Left lung (tissue), 10 donors: ENCODE results near the gene HK1. TPM values are rescaled to one million over a fixed set of nuclear protein-coding genes. Genes with fewer than 3 reads are reported as not detected.

Source experiments
- ATAC-seq: fragments of 200-7000 bp; cut with Tn5 transposase; one replicate; pipeline ENCODE4 v1.9.1; 2020; ENCODE audit warnings: moderate library complexity
- DNase-seq, 4 donors: peaks; one replicate each; pipeline ENCODE4 v3.0.0-alpha.2; 2013 to 2020
- H3K27ac ChIP-seq, 2 donors: fragments of 200-600 bp; sonication (generic) in 1 of 2; one replicate each; pipeline versions ENCODE4 v1.5.0 to v1.8.0; 2020 to 2021
- H3K27me3 ChIP-seq, 2 donors: fragments of 200-600 bp; sonication (generic) in 1 of 2; one replicate each; pipeline versions ENCODE4 v1.5.0 to v1.8.0; 2020 to 2021
- H3K36me3 ChIP-seq, 2 donors: fragments of 200-600 bp; sonication (generic) in 1 of 2; one replicate each; pipeline versions ENCODE4 v1.5.0 to v1.8.0; 2020 to 2021
- H3K4me1 ChIP-seq, 2 donors: fragments of 200-600 bp; one replicate each; pipeline ENCODE4 v1.8.0; 2021
- H3K4me3 ChIP-seq, 2 donors: fragments of 200-600 bp; sonication (generic) in 1 of 2; one replicate each; pipeline versions ENCODE4 v1.5.0 to v1.8.0; 2020 to 2021; ENCODE audit warnings: mild to moderate bottlenecking in 1 of 2
- H3K9me3 ChIP-seq, 2 donors: fragments of 200-600 bp; sonication (generic) in 1 of 2; one replicate each; pipeline versions ENCODE4 v1.5.0 to v1.8.0; 2020 to 2021
- CTCF ChIP-seq, 2 donors: fragments of 200-600 bp; sonication (generic) in 1 of 2; IDR thresholded peaks; one replicate each; pipeline versions ENCODE4 v1.5.0 to v1.8.0; 2021; ENCODE audit warnings: antibody characterized with exemption in 2 of 2
- intact Hi-C, 2 donors: fragments of 100-400 bp; cut with DNase I; formaldehyde crosslinking; loops; one replicate each; pipeline versions ENCODE4 v1.11.2 to v1.14.2; 2022
- polyA plus RNA-seq, 6 donors: library from polyadenylated mRNA; unstranded; fragments of 120-200 nt; gene quantifications; one replicate each; pipeline ENCODE4 v1.2.1, GENCODE V29; 2013; ENCODE audit not compliant: insufficient read length in 6 of 6
- total RNA-seq, 2 donors: library from RNA; stranded (reverse); fragmentation: NEBNext Ultra II Directional; extraction: Animal tissue kit (Norgen Biotek cat#: 25700); gene quantifications; one replicate each; pipeline ENCODE4 v1.2.1, GENCODE V29; 2021
- donor health status: DM: no; HTN: yes; CAD: no.
- donor health status: DM: no; HTN: no; CAD: no.

The HK1 gene
- total and polyA plus RNA-seq, 8 donors, result 51.5 to 126 (median 57.8) TPM

GRCh38 chr10:69409176-69409495 lies 130.8 kb downstream of the HK1 start:
- Histone ChIP-seq H3K4me1 (peaks cover 7 to 45% of the 10 kb centered on the region in 2 donors), H3K36me3 (peaks cover 0 to 6% of the 10 kb centered on the region in 2 donors), H3K4me3 (peak overlapping the region; percentile 27 to 35), H3K9me3 (no peaks in the 10 kb centered on the region), H3K27ac (peak overlapping the region; percentile 90 to 91), H3K27me3 (no peaks in the 10 kb centered on the region)
- intact Hi-C loops, result no loop called here
- no peak for TF ChIP-seq CTCF (IDR thresholded peaks at IDR 0.05)
- ATAC-seq (no peak), DNase-seq (peak in 1 of 4 donors; percentile 39)

GRCh38 chr10:69409968-69410367 lies 131.7 kb downstream of the HK1 start:
- H3K4me3 ChIP-seq, result no peak overlapping the region
- H3K27ac ChIP-seq, result no peak overlapping the region
- intact Hi-C loops, result loop anchor here (10.0 kb wide), 2 partner anchors 95 to 225 kb away; partner anchors contain the start of gene FAM241B (in 1 of the 2)
- peaks cover 7 to 45% of the 10 kb centered on the region in 2 donors for H3K4me1 ChIP-seq
- H3K36me3 ChIP-seq, result no peaks in the 10 kb centered on the region
- ATAC-seq (no peak), DNase-seq (peak in 2 of 4 donors; percentile 42 to 49)
- H3K9me3 ChIP-seq, result no peaks in the 10 kb centered on the region
- H3K27me3 ChIP-seq, result no peaks in the 10 kb centered on the region
- no peak for TF ChIP-seq CTCF (IDR thresholded peaks at IDR 0.05)

- intact Hi-C loops, result loop anchor here (10.0 kb wide), 2 partner anchors 94 to 224 kb away; partner anchors contain the start of gene FAM241B (in 1 of the 2)
- DNase-seq, result peak in 1 of 4 donors; percentile 27
- TF ChIP-seq CTCF (IDR thresholded peaks at IDR 0.05), result no peak
Observed at GRCh38 chr10:69410487-69410886, 132.2 kb downstream of the HK1 start.

GRCh38 chr10:69411476-69411875 lies 133.2 kb downstream of the HK1 start:
- no peaks in the 10 kb centered on the region for H3K9me3 ChIP-seq
- no peak for ATAC-seq
- intact Hi-C loops, result loop anchor here (10.0 kb wide), 2 partner anchors 93 to 223 kb away; partner anchors contain the start of gene FAM241B (in 1 of the 2)

More at GRCh38 chr10:69410487-69410886, 132.2 kb downstream of the HK1 start:
- Histone ChIP-seq H3K27me3 (no peaks in the 10 kb centered on the region), H3K4me1 (peaks cover 7 to 41% of the 10 kb centered on the region in 2 donors), H3K36me3 (no peaks in the 10 kb centered on the region), H3K27ac (no peak overlapping the region), H3K4me3 (no peak overlapping the region), H3K9me3 (no peaks in the 10 kb centered on the region)
- ATAC-seq, result no peak

More at GRCh38 chr10:69411476-69411875, 133.2 kb downstream of the HK1 start:
- peak in 1 of 4 donors; percentile 23 for DNase-seq
- Histone ChIP-seq H3K27me3 (no peaks in the 10 kb centered on the region), H3K27ac (no peak overlapping the region), H3K4me3 (no peak overlapping the region), H3K36me3 (no peaks in the 10 kb centered on the region), H3K4me1 (peaks cover 7 to 34% of the 10 kb centered on the region in 2 donors)
- no peak for TF ChIP-seq CTCF (IDR thresholded peaks at IDR 0.05)
